GM12875 (cell line): ENCODE results near the gene CNOT6.
"Not testable (repeated sequence)": the region's sequence is repeated elsewhere in the genome, so short reads cannot be mapped to it uniquely, and the experiment has no call there.

Experiments
- H3K4me3 ChIP-seq: one replicate; pipeline ENCODE4 v1.5.1; 2011; ENCODE audit warnings: low read depth, low read length, control low read depth
- TF ChIP-seq, protein P1 (sequence below): IDR thresholded peaks from 2 replicates; pipeline ENCODE4 v1.5.1; 2011; ENCODE audit warnings: low read depth, mild to moderate bottlenecking, control low read depth, inconsistent platforms, low read length, moderate library complexity, borderline replicate concordance; ENCODE audit not compliant: insufficient read depth

Gene CNOT6

DNA sequence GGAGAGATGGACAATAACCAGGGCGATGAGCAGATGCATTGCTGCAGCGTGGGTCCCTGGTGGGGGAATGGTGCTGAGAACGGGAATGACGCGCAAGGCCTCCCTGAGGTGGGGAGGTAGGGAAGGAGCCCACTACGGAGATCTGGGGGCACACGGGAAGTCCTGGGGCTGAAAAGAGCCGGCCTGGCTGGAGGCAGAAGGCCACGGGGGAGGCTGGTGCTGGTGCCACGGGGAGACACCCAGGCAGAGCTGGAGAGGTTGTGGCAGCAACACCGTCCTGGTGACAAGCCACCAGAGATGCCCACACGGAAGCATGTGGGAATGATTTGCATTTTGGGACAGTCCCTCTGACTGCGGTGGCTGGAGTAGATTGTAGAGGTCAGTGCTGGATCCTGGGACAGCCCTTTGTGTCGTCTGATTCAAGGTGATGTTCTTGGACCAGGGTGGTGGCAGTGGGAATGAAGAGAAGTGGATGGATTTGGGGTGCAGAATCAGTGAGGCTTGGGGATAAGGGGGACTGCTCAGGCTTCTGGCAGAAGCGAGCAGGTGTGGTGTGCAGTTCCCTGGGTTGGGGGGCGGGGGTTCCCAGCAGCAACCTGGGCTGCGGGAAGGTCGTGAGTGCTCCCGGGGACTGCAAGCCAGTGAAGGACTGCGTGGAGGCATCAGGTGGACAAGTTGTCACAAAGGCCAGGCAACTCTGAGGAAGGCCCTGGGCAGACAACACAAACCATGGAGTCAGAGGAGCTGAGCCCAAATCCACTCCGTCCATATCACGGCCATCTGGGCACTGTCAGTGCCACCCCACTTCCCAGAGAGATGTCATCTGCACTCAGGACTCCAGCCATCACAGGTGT lies 25.2 kb upstream of the CNOT6 start:
- TF ChIP-seq, protein P1, sequence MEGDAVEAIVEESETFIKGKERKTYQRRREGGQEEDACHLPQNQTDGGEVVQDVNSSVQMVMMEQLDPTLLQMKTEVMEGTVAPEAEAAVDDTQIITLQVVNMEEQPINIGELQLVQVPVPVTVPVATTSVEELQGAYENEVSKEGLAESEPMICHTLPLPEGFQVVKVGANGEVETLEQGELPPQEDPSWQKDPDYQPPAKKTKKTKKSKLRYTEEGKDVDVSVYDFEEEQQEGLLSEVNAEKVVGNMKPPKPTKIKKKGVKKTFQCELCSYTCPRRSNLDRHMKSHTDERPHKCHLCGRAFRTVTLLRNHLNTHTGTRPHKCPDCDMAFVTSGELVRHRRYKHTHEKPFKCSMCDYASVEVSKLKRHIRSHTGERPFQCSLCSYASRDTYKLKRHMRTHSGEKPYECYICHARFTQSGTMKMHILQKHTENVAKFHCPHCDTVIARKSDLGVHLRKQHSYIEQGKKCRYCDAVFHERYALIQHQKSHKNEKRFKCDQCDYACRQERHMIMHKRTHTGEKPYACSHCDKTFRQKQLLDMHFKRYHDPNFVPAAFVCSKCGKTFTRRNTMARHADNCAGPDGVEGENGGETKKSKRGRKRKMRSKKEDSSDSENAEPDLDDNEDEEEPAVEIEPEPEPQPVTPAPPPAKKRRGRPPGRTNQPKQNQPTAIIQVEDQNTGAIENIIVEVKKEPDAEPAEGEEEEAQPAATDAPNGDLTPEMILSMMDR, result no peak
- H3K4me3 ChIP-seq, result no peak overlapping the region

DNA sequence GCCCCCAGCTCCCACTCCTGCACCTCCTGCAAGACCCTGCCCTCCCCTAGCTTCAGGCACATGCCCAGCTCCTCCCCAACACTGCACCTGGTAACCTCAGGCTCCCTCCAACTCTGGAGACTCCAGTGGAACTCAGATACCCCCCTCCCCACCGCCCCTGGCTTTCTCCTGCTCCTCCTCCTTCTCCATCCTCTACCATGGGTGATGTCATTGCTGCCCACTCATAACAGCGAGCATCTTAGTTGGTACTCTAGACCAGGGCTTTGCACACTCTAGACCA lies 24.7 kb upstream of the CNOT6 start:
- TF ChIP-seq, protein P1, result no peak
- no peak overlapping the region for H3K4me3 ChIP-seq

DNA sequence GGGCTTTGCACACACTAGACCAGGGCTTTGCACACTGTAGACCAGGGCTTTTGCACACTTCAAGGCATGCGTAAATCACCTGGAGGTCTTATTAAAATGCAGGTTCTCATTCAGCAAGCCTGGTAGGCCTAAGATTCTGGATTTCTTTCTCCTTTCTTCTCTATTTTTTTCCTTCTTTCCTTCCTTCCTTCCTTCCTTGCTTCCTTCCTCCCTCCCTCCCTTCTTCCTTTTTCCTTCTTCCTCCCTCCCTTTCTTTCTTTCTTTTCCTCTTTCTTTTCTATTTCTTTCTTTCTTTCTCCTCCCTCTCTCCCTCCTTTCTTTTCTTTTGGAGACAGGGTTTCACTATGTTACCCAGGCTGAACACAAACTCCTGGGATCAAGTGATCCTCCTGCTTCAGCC lies 24.3 kb upstream of the CNOT6 start:
- TF ChIP-seq, protein P1, result no peak
- no peak overlapping the region for H3K4me3 ChIP-seq

DNA sequence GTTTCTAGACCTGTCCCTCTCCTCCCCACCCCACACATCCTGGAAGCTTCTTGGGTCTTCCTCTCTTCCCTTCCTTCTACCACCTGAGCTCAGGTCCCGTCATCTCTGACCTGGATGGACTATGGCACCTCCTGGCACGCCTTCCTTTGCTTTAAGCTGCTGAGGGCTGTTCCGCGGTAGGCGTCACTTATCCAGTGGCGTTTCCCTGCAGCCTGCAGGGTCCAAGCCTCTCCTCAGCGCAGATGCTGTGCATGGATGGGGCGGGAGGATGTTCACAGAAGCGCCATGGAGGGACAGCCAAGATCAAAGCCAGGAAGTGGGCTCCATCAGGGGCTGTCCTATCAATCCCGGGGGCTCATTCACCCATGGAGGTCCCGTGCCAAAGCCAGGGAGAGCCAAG lies 23.8 kb upstream of the CNOT6 start:
- H3K4me3 ChIP-seq, result no peak overlapping the region
- TF ChIP-seq, protein P1, result no peak

DNA sequence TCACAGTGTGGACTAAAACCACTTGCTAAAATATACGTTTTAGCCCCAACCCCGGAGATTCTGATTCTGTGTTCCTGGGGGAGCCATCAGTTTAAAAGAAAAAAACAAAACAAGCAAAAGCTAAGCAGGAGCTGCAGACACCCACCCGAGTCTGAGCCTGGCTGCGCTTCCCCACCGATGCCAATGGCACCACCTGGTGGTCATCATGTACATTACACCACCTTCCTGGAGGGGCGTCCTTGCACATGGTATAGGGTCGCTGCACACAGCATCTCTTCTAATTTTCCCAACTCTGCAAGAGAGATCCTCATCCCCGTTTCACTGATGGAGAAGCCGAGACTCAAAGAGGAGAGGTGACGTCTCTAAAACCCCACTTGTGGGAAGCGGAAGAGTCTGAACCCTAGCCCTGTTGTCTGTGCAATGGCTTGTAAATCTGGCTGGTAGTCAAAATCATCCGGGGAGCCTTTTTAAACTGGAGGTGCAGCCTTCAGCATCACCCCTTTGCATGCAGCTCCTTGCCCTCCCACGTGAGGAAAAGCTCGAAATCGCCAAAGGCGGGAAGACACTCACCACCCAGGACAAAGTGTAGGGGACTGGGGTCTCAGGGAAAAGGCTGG lies 23.1 kb upstream of the CNOT6 start:
- TF ChIP-seq, protein P1, result peak; percentile 92
- H3K4me3 ChIP-seq, result no peak overlapping the region

DNA sequence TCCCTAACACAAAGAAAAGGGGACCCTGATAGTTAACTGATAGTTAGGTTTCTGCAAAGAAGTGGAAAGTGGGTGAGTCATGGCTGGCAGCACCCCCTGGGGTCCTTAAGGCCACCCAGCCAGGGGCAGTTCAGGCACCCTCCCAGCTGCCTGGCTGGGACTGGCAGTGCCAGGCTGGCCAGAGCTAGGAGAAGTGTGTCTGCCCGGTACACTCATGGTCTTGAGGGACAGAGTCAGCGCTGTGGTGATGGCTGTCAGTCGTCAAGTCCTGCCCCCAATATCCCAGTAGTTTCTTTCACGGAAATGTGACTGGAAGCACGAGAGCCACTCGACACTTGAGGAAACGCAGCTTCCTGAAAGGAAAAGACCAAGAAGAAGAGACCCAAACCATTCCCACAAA lies 22.3 kb upstream of the CNOT6 start:
- no peak overlapping the region for H3K4me3 ChIP-seq
- TF ChIP-seq, protein P1, result no peak

DNA sequence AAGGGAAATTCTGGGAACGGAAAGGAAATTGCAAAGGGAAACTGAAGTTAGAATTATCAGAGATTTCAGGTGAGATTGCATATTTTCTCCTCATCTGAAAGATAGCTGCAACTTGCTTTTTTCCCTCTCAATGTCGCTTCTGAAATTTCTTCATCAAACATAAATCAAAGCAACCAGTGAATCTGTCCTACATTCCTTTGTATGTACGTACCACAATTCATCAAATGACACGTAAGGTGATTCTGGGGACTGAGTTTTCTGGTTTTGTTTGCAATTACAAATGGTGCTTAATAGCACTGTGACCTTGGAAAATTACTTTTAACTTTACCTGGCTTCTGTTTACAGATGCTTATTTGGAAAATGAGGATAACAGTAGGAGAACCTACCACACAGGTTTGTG lies 21.9 kb upstream of the CNOT6 start:
- H3K4me3 ChIP-seq, result no peak overlapping the region
- TF ChIP-seq, protein P1, result no peak

DNA sequence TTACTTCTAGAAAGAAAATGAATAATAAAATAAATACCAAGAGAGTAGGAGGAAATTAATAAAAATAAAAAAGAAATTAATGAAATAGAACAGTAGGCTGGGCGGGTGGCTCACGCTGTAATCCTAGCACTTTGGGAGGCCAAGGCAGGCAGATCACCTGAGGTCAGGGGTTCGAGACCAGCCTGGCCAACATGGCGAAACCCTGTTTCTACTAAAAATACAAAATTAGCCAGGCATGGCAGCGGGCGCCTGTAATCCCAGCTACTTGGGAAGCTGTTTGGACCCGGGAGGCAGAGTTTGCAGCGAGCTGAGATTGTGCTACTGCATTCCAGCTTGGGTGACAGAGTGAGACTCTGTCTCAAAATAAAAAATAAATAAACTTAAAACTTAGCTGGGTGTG lies 20.8 kb upstream of the CNOT6 start:
- H3K4me3 ChIP-seq, result not testable (repeated sequence)
